Mesodermal cell (in vitro differentiated cells): ENCODE measurements around the gene TMEM168. TPM values are rescaled to one million over a fixed set of nuclear protein-coding genes. Genes with fewer than 3 reads are reported as not detected.
"Not testable (repeated sequence)": the region's sequence is repeated elsewhere in the genome, so short reads cannot be mapped to it uniquely, and the experiment has no call there.

ENCODE experiments used
- H3K27ac ChIP-seq: 2 replicates; pipeline ENCODE4 v1.7.0; 2013; ENCODE audit warnings: mild to moderate bottlenecking, low read depth, low read length, moderate library complexity; ENCODE audit not compliant: severe bottlenecking
- H3K36me3 ChIP-seq: 2 replicates; pipeline ENCODE4 v1.7.1; 2013; ENCODE audit warnings: mild to moderate bottlenecking, low read length, moderate library complexity; ENCODE audit not compliant: control insufficient read depth, insufficient read depth
- H3K4me1 ChIP-seq: one replicate; pipeline ENCODE4 v1.7.1; 2013; ENCODE audit warnings: mild to moderate bottlenecking, low read length; ENCODE audit not compliant: insufficient read depth, control insufficient read depth, poor library complexity, severe bottlenecking
- H3K4me3 ChIP-seq: 2 replicates; pipeline ENCODE4 v1.7.0; 2013; ENCODE audit warnings: low read length, control low read depth, mild to moderate bottlenecking; ENCODE audit not compliant: insufficient read depth, poor library complexity, severe bottlenecking; ENCODE audit errors: extremely low read depth
- H3K9me3 ChIP-seq: 2 replicates; pipeline ENCODE4 v1.7.1; 2013; ENCODE audit warnings: mild to moderate bottlenecking, low read length, moderate library complexity; ENCODE audit not compliant: control insufficient read depth
- WGBS, 2 experiments: methylation state at CpG; one replicate each; pipeline ENCODE4 v1.1.5; 2013; ENCODE audit warnings: missing lambda C conversion rate in 2 of 2; ENCODE audit not compliant: insufficient coverage in 2 of 2; 5-methylcytosine and 5-hydroxymethylcytosine counted together
- polyA plus RNA-seq, 2 experiments: library from polyadenylated mRNA; stranded (reverse); fragments of 50-300 nt; gene quantifications; one replicate each; pipeline ENCODE4 v1.2.3, GENCODE V29; 2013

Gene TMEM168
- polyA plus RNA-seq (2013, experiment 1 of 2) = 11.8 TPM
- polyA plus RNA-seq (2013, experiment 2 of 2) = 10.3 TPM

GRCh38 chr7:112789817-112790585 lies at the start of gene TMEM168:
Gene TMEM168, minus strand, starts transcription at chr7:112790393. Its CDS starts 5,568 bp downstream, at chr7:112784825.
- 1% methylated on average over 51 to 61 of the region's 67 CpGs for WGBS, 2 experiments

GRCh38 chr7:112835928-112836327 lies 45.7 kb upstream of the TMEM168 start:
- not testable (repeated sequence) for H3K4me3 ChIP-seq, H3K9me3 ChIP-seq, H3K4me1 ChIP-seq, H3K27ac ChIP-seq, H3K36me3 ChIP-seq
- 74 to 91% methylated on average over 2 to 3 of the region's 4 CpGs for WGBS, 2 experiments

More at GRCh38 chr7:112789817-112790585, at the start of gene TMEM168:
- peak within 1 kb of the TSS; percentile 65 for H3K4me3 ChIP-seq
- H3K4me1 ChIP-seq = no peaks in the 10 kb centered on the region
- H3K27ac ChIP-seq = peak within 1 kb of the TSS; percentile 87
- no peaks in the 10 kb centered on the region for H3K9me3 ChIP-seq
- H3K36me3 ChIP-seq = no peaks in the 10 kb centered on the region

- Histone ChIP-seq H3K27ac (no peak overlapping the region), H3K4me3 (no peak overlapping the region), H3K36me3 (peaks cover 11% of the 10 kb centered on the region), H3K9me3 (no peaks in the 10 kb centered on the region), H3K4me1 (no peaks in the 10 kb centered on the region)
- no CpG with 5 or more reads among the region's 3 CpGs for WGBS, 2 experiments
These were observed 42.9 kb upstream of the TMEM168 start for GRCh38 chr7:112833082-112833481.

GRCh38 chr7:112830769-112831168 lies 40.6 kb upstream of the TMEM168 start:
- Histone ChIP-seq H3K36me3 (peaks cover 11% of the 10 kb centered on the region), H3K27ac (no peak overlapping the region), H3K4me1 (no peaks in the 10 kb centered on the region), H3K4me3 (no peak overlapping the region), H3K9me3 (no peaks in the 10 kb centered on the region)

GRCh38 chr7:112828696-112829095 lies 38.5 kb upstream of the TMEM168 start:
- no peaks in the 10 kb centered on the region for H3K4me1 ChIP-seq
- H3K27ac ChIP-seq = no peak overlapping the region
- H3K36me3 ChIP-seq = peaks cover 11% of the 10 kb centered on the region
- no CpG with 5 or more reads among the region's 1 CpG for whole genome bisulfite sequencing, 2 experiments
- H3K4me3 ChIP-seq = no peak overlapping the region
- no peaks in the 10 kb centered on the region for H3K9me3 ChIP-seq

GRCh38 chr7:112821345-112821744 lies 31.2 kb upstream of the TMEM168 start:
- no peak overlapping the region for H3K27ac ChIP-seq
- H3K4me3 ChIP-seq = no peak overlapping the region
- no peaks in the 10 kb centered on the region for H3K9me3 ChIP-seq
- H3K4me1 ChIP-seq = no peaks in the 10 kb centered on the region
- H3K36me3 ChIP-seq = peaks cover 4% of the 10 kb centered on the region

GRCh38 chr7:112819536-112819935 lies 29.3 kb upstream of the TMEM168 start:
- no peaks in the 10 kb centered on the region for H3K9me3 ChIP-seq
- H3K4me3 ChIP-seq = no peak overlapping the region
- no peaks in the 10 kb centered on the region for H3K4me1 ChIP-seq
- peaks cover 4% of the 10 kb centered on the region for H3K36me3 ChIP-seq
- 100% methylated on average over 2 of the region's 3 CpGs; no CpG with 5 or more reads in 1 of the 2 experiments for WGBS, 2 experiments
- H3K27ac ChIP-seq = no peak overlapping the region

- no peaks in the 10 kb centered on the region for H3K36me3 ChIP-seq
- H3K27ac ChIP-seq = no peak overlapping the region
- no peaks in the 10 kb centered on the region for H3K4me1 ChIP-seq
- WGBS, 2 experiments = 87 to 96% methylated on average over 3 of the region's 4 CpGs
- H3K4me3 ChIP-seq = no peak overlapping the region
- H3K9me3 ChIP-seq = no peaks in the 10 kb centered on the region
These were observed 16.0 kb upstream of the TMEM168 start for GRCh38 chr7:112806156-112806555.

- Histone ChIP-seq H3K27ac (no peak overlapping the region), H3K4me3 (no peak overlapping the region), H3K4me1 (no peaks in the 10 kb centered on the region), H3K9me3 (no peaks in the 10 kb centered on the region), H3K36me3 (no peaks in the 10 kb centered on the region)
- 93 to 100% methylated on average over 3 of the region's 3 CpGs for WGBS, 2 experiments
These were observed 12.2 kb upstream of the TMEM168 start for GRCh38 chr7:112802406-112802805.

- Histone ChIP-seq H3K36me3 (no peaks in the 10 kb centered on the region), H3K27ac (no peak overlapping the region), H3K4me1 (no peaks in the 10 kb centered on the region), H3K4me3 (no peak overlapping the region), H3K9me3 (no peaks in the 10 kb centered on the region)
- 100% methylated on average over 1 of the region's 2 CpGs for WGBS, 2 experiments
These were observed 10.3 kb upstream of the TMEM168 start for GRCh38 chr7:112800486-112800885.

GRCh38 chr7:112799448-112800120 lies 9.4 kb upstream of the TMEM168 start:
- Histone ChIP-seq H3K36me3 (no peaks in the 10 kb centered on the region), H3K27ac (no peak overlapping the region), H3K4me3 (no peak overlapping the region), H3K4me1 (no peaks in the 10 kb centered on the region), H3K9me3 (no peaks in the 10 kb centered on the region)
- 57 to 83% methylated on average over 1 to 2 of the region's 3 CpGs for WGBS, 2 experiments
